ENCODE data around the gene NDUFB2.
"Not testable (repeated sequence)": the region's sequence is repeated elsewhere in the genome, so short reads cannot be mapped to it uniquely, and the experiment has no call there.

DNA sequence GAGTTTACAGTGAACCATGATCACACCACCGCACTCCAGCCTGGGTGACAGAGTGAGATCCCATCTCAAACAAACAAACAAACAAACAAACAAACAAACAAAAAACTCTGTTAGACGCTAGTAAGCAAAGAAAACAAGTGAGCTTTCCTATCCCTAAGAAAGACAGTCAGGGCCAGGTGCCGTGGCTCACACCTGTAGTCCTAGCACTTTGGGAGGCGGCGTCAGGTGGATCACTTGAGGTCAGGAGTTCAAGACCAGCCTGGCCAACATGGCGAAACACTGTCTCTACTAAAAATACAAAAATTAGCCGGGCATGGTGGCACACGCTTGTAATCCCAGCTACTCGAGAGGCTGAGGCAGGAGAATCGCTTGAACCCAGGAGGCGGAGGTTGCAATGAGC, 19.6 kb upstream of the NDUFB2 start:
- TF ChIP-seq POLR2A (IDR thresholded peaks at IDR 0.05; ENCODE audit: insufficient read depth in 1 of 2, low read depth in 2 of 2, low read length in 2 of 2); HNRNPL (IDR thresholded peaks at IDR 0.05; ENCODE audit: low read depth, low read length); POLR2AphosphoS5 (IDR thresholded peaks at IDR 0.05; ENCODE audit: low read depth, low read length); RELA (CRISPR knock-in tag; IDR thresholded peaks at IDR 0.05); CBFB (CRISPR knock-in tag; IDR thresholded peaks at IDR 0.05); ZBTB7A (CRISPR knock-in tag; IDR thresholded peaks at IDR 0.05); CEBPG (CRISPR knock-in tag; IDR thresholded peaks at IDR 0.05): not testable (repeated sequence)
- TF ChIP-seq, protein P1, sequence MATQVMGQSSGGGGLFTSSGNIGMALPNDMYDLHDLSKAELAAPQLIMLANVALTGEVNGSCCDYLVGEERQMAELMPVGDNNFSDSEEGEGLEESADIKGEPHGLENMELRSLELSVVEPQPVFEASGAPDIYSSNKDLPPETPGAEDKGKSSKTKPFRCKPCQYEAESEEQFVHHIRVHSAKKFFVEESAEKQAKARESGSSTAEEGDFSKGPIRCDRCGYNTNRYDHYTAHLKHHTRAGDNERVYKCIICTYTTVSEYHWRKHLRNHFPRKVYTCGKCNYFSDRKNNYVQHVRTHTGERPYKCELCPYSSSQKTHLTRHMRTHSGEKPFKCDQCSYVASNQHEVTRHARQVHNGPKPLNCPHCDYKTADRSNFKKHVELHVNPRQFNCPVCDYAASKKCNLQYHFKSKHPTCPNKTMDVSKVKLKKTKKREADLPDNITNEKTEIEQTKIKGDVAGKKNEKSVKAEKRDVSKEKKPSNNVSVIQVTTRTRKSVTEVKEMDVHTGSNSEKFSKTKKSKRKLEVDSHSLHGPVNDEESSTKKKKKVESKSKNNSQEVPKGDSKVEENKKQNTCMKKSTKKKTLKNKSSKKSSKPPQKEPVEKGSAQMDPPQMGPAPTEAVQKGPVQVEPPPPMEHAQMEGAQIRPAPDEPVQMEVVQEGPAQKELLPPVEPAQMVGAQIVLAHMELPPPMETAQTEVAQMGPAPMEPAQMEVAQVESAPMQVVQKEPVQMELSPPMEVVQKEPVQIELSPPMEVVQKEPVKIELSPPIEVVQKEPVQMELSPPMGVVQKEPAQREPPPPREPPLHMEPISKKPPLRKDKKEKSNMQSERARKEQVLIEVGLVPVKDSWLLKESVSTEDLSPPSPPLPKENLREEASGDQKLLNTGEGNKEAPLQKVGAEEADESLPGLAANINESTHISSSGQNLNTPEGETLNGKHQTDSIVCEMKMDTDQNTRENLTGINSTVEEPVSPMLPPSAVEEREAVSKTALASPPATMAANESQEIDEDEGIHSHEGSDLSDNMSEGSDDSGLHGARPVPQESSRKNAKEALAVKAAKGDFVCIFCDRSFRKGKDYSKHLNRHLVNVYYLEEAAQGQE (IDR thresholded peaks at IDR 0.05; ENCODE audit: borderline replicate concordance in 1 of 2, low read depth in 1 of 2, low read length in 2 of 2): not testable (repeated sequence)
- TF ChIP-seq, protein P2, sequence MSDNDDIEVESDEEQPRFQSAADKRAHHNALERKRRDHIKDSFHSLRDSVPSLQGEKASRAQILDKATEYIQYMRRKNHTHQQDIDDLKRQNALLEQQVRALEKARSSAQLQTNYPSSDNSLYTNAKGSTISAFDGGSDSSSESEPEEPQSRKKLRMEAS (IDR thresholded peaks at IDR 0.05): not testable (repeated sequence)
- TF ChIP-seq, protein P3, sequence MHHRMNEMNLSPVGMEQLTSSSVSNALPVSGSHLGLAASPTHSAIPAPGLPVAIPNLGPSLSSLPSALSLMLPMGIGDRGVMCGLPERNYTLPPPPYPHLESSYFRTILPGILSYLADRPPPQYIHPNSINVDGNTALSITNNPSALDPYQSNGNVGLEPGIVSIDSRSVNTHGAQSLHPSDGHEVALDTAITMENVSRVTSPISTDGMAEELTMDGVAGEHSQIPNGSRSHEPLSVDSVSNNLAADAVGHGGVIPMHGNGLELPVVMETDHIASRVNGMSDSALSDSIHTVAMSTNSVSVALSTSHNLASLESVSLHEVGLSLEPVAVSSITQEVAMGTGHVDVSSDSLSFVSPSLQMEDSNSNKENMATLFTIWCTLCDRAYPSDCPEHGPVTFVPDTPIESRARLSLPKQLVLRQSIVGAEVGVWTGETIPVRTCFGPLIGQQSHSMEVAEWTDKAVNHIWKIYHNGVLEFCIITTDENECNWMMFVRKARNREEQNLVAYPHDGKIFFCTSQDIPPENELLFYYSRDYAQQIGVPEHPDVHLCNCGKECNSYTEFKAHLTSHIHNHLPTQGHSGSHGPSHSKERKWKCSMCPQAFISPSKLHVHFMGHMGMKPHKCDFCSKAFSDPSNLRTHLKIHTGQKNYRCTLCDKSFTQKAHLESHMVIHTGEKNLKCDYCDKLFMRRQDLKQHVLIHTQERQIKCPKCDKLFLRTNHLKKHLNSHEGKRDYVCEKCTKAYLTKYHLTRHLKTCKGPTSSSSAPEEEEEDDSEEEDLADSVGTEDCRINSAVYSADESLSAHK (CRISPR knock-in tag; IDR thresholded peaks at IDR 0.05; ENCODE audit: borderline replicate concordance): not testable (repeated sequence)
